Germinal center (tissue), 1 donor: Measurements from ENCODE around the gene FAM180B.

Experiments
- DNase-seq: peaks from one replicate; pipeline ENCODE4 v3.0.0; 2012; ENCODE audit warnings: mixed read lengths, low spot score

The FAM180B gene

DNA sequence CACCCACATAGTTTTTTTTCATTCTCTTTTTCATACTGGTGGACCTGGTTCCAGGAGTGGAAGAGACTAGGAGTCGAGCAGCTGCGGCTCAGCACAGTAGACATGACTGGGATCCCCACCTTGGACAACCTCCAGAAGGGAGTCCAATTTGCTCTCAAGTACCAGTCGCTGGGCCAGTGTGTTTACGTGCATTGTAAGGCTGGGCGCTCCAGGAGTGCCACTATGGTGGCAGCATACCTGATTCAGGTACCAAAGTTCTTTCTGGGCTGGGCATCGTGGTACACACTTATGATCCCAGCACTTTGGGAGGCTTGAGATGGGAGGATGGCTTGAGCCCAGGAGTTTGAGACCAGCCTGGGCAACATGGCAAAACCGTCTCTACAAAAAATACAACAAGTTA is 16.8 kb upstream of the FAM180B start:
- no peak for DNase-seq

DNA sequence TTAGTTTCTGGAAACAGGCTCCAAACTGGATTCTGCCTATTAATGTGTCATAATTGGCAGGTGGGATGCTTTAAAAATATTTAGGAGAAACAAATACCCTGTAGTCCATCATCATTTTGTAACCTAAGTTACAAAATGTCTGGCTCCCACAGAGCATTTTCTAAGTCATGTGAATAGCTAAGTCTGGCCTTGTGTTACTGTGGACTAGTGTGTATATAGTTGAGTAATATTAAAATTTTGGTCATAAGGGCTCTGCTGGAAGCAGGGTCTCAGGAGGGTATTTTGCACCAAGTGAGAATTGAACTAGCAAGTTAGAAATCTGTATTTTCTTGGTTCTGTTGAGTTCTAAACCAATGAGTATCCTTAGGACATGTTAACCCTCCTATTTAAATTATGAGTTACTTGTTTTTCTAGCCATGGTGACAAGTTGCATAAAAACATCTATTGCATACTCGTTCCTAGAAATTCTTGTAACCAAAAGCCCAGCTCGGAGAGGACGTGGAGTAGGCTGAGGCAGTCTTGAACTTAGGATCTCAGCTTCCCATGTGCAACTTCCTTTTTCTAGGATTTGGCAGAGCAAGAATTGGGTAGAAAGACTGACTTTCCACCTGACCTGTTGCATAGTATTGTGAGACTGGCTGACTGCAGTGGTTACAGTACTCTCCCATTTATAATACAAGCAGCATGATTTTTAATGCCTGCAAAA is 15.7 kb upstream of the FAM180B start:
- no peak for DNase-seq

DNA sequence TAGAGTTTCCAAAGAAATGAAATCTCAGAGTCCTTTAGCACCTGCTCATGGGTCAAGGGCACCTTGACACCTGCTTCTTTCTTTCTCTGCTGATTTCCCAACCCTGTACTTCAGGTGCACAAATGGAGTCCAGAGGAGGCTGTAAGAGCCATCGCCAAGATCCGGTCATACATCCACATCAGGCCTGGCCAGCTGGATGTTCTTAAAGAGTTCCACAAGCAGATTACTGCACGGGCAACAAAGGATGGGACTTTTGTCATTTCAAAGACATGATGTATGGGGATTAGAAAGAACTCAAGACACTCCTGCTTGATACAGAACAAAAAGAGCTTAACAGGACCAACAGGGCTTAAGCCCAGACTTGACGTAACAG is 15.1 kb upstream of the FAM180B start:
- no peak for DNase-seq

DNA sequence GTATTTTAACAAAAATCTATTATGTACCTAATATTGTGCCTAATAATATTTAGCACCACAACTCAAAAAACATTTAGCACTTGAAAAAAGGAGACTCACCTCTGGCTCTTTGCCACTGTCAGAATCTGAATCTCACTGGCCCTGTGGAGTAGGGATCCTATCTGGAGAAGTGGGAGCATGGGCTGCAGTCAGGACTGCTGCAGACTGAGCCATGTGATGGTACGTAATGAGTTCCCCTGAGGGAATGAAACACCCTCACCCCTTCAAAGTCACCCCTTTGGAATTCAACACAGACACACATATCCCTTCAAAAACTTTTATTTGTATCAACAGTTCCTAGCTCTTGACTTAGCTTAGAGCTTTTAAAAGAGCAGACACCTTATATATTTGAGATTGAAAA is 14.6 kb upstream of the FAM180B start:
- DNase-seq = no peak

GRCh38 chr11:47572715-47573255 is 13.7 kb upstream of the FAM180B start:
- DNase-seq = no peak

DNA sequence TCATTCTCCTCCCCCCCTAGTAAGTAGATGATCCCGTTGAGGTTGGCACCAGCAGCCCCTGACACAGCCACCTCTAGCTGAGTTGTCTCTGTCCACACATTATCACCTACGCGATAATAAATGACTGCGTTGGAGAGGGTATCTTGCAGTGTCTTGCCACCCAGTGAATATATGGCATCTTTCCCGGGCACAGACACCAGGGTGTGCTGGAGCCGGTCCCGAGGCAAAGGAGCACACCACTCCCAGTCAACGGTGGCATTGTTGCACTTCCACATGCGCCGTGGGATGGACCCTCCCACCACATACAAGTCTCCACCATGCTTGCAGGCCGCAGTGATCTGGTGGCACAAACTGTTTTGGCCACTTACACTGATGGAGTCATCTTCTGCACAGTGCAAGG is 13.2 kb upstream of the FAM180B start:
- DNase-seq = no peak

DNA sequence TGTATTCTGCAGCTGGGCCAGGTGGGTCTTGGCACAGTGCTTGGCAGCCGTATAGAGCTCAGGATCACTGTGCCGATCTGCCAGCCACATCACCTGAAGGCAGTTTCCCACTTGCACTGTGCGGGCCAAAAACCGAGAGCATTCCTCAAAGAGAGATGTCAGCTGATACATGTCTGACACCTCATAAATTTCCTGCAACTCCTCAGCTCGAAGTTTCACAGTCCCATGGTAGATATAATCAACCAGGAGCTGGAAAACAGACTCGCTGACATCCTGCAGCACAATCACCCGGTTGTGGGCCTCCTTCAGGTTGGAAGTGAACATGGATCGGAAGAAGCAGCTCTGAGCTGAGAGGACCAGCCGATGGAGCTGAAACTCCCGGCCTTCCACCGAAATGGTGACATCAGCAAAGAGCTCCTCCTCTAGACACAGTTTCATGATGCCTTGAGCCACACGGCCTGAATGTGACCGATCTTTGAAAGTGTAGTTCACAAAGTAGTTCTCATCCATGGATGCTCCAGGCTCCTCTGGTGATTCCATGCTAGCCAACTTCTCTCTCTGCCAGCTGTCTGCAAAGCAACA is 8.9 kb upstream of the FAM180B start:
- DNase-seq = no peak

GRCh38 chr11:47578524-47579494 is 7.7 kb upstream of the FAM180B start, which contains the start of the genes KBTBD4 and NDUFS3:
TSS of gene KBTBD4 (minus strand) at chr11:47578970. CDS start at chr11:47578951, 19 bp downstream.
TSS of gene NDUFS3 (plus strand) at chr11:47579074. CDS start at chr11:47579092, 18 bp downstream.
- DNase-seq = peak; percentile 89

GRCh38 chr11:47583844-47584243 is 2.6 kb upstream of the FAM180B start:
- DNase-seq = no peak

DNA sequence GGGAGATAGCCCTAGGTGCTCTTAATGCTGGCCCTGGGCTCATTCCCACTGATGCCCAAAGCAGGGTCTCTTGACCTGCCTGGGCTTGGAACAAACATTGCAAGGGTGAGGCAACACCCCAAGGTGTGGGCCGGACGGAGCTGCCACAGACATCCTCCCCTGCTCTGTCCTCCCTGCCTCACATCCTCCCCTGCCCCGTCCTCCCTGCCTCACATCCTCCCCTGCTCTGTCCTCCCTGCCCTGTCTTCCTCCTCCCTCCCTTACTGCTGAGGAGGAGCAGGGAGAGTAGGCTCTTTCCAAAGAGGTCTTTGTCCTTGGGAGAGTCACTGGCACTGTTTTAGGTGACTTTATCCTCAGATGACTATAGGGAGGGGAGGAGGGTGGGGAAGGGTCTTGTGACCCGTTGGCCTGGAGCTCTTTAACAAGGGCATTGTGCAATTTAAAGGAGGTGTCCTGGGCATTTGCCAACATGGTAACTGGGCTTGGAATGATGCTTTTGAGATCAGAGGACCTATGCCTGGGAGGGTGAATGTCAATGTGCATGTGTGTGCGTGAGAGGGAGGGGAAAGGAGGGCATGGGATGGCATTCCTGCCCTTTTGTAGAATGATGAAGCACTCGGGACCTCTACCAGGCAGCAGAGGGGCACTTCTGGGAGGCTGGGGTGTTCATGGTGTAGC is 700 bp downstream of the FAM180B start:
- DNase-seq = no peak

DNA sequence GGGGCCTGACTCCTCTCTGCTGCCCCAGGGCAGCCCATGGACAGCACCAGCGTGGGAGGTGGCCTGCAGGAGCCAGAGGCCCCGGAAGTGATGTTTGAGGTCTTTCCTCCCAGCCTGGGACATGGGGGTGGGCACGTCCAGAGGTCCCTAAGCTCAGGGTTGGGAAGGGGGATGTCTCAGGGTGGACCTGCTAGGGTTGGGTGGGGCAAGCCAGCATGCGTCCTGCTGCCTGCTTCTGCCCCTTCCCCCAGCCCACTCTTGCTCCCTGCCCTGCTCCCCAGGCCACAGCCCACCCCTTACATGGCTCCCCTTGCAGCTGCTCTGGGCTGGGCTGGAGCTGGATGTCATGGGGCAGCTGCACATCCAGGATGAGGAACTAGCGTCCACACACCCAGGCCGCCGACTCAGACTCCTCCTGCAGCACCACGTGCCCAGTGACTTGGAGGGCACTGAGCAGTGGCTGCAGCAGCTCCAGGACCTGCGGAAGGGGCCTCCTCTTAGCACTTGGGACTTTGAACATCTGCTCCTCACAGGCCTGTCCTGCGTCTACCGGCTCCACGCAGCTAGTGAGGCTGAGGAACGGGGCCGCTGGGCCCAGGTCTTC is 1.3 kb downstream of the FAM180B start:
- DNase-seq = no peak

GRCh38 chr11:47589118-47589517 is 2.6 kb downstream of the FAM180B start:
- DNase-seq = no peak

DNA sequence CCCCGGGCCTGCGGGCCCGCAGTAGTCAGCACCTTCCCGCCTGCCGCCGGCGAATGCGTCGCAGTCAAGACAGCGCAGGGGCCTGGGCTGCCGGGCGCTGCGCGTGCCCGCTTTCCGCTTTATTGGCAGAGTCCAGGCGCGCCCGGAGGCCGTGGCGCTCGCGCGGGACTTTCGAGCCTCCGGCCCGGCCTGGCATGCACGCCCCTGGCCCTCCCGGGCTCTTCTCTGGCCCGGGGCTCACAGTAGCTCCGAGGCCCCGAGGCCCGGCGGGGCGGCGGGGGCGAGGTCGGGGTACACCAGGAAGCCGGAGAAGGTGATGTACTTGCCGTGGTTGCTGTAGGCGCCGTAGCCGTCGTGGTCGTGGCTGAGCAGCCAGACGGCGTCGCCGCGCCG is 3.1 kb downstream of the FAM180B start:
- DNase-seq = no peak

- no peak for DNase-seq
Observed at GRCh38 chr11:47589977-47590861, 3.7 kb downstream of the FAM180B start.

DNA sequence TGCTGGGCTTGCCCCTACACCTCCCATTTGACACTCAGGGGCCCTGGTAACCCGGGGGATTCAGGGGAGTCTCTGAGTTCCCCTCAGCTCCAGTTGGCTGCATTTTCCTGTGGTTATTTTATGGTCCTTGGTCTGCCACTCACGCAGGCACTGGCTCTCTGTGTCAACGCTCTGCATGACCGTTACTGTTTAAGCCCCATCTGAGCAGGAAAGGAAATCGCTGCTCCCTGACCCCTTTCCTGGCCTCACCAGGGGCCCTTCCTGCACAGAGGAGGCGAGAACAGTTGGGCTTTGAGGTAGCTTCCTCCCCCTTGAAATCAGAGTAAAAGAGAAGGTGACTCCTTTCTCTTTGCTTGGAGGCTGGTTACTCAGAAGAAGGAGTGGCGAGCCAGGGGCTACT is 5.3 kb downstream of the FAM180B start:
- DNase-seq = no peak

GRCh38 chr11:47592251-47592650 is 5.8 kb downstream of the FAM180B start:
- no peak for DNase-seq

- DNase-seq = no peak
Observed at GRCh38 chr11:47592970-47593369, 6.5 kb downstream of the FAM180B start.

DNA sequence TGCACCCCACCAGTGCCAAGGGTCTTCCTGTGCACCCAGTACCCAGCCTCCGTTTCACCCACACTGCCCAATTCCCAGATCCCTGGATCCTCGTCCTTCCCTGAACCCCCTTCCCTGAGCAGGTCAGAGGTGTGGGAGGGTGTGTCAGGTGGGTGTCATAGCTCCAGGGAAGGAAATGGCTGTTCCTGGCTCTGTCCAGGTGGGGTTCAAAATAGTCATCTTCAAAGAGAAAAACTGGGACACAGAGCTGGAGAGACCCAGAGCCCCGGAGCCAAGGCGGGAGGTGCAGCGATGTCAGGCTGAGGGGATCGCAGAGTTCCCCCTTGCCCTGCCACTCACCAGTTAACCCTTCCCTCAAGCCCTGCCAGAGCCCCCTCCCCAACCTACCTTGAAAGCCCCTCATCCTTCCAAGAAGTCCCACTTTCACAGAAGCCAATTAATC is 7.0 kb downstream of the FAM180B start:
- no peak for DNase-seq

DNA sequence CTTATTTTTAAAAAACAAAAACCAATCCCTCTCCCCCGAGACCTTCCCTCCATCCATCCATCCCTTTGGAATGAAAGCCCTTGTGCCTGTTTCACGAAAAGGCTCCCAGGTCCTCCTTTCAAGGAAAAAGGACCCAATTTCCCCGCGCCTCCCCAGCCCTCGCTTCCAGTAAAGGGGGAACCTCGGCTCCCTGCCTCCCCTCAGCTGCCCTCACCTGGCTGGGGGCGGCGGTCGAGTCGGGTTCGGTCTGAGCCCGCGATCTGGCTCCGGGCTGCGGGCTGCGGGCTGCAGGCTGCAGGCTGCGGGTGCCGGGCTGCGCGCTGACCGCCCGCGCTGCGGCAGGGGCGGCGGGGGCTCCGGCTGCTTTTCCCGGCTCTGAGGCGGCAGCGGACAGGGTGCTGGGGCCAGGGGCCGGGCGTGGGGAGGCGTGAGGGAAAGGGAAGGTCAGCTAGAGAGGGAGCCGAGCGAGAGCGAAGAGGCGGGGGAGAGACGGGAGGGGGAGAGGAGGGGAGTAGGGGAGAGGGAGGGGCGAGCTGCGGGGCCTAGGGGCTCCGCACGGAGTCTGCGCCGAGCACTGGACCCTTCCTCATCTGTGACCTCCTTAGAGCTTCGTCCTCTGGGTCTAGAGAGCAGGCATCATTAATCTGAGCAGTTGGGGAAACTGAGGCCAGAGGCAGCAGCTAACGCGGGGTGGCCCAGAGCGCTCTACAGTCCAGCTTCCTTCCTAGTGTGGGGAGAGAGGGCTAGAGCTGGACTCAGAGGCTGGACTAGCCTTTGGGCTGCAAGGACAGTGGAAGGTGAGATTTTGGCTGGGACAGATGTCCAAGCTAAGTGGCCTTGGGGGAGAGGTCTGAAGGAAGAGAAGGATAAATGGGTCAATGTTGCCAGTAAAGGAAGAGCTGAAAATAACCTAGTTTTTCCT is 7.7 kb downstream of the FAM180B start, which contains the start of gene C1QTNF4:
Gene C1QTNF4, minus strand, starts transcription at position 478 of the 922 bp plus-strand sequence. CDS start 3,601 bp downstream, outside the sequence.
- no peak for DNase-seq
